Caki2 (cell line): ENCODE data around the gene DRC7. TPM values are rescaled to one million over a fixed set of nuclear protein-coding genes. Genes with fewer than 3 reads are reported as not detected.

Experiments
- total RNA-seq: library from RNA; depleted of rRNA; stranded (reverse); fragments of >200 nt; shearing (Covaris generic); gene quantifications from 2 replicates; pipeline ENCODE4 v1.2.3, GENCODE V29; 2014; ENCODE audit warnings: low replicate concordance; rRNA removed

The DRC7 gene
- total RNA-seq, 1 experiment from 2014 or later = not detected

Other genes with a start within 250 kb of the DRC7 start
- gene CIAPIN1, start 247.4 kb upstream of the DRC7 start, total RNA-seq = 89.8 and 130 TPM in 2 replicates
- gene COQ9, start 247.3 kb upstream of the DRC7 start, total RNA-seq = 92.2 and 114 TPM in 2 replicates
- 134 and 225 TPM in 2 replicates for gene POLR2C, start 232.1 kb upstream of the DRC7 start, total RNA-seq
- 21.9 and 50.0 TPM in 2 replicates for gene DOK4, start 208.3 kb upstream of the DRC7 start, total RNA-seq
- 22.2 and 23.1 TPM in 2 replicates for gene CCDC102A, start 158.2 kb upstream of the DRC7 start, total RNA-seq
- gene ADGRG5, start 152.2 kb upstream of the DRC7 start, total RNA-seq = not detected in 2 replicates
- 32.2 and 37.7 TPM in 2 replicates for gene ADGRG1, start 66.2 kb upstream of the DRC7 start, total RNA-seq
- gene ADGRG3, start 26.5 kb upstream of the DRC7 start, total RNA-seq = not detected in 2 replicates
- 22.8 and 42.3 TPM in 2 replicates for gene KATNB1, start 41.0 kb downstream of the DRC7 start, total RNA-seq
- gene KIFC3, start 107.7 kb downstream of the DRC7 start, total RNA-seq = 89.2 and 132 TPM in 2 replicates